ENCODE measurements around the gene PHACTR1.

The PHACTR1 gene

GRCh38 chr6:13275435-13275989, 558.9 kb downstream of the PHACTR1 start:
- no peak for DNase-seq

- DNase-seq = no peak
These were observed 560.7 kb downstream of the PHACTR1 start for GRCh38 chr6:13277231-13277630.

GRCh38 chr6:13278164-13278563, 561.6 kb downstream of the PHACTR1 start:
- no peak for DNase-seq

GRCh38 chr6:13278991-13279390, 562.4 kb downstream of the PHACTR1 start:
- DNase-seq = no peak

- DNase-seq = no peak
These were observed 563.7 kb downstream of the PHACTR1 start for GRCh38 chr6:13280254-13280653.

- no peak for DNase-seq
These were observed 565.1 kb downstream of the PHACTR1 start for GRCh38 chr6:13281686-13282085.

- DNase-seq = no peak
These were observed 566.0 kb downstream of the PHACTR1 start for GRCh38 chr6:13282393-13283069.

- DNase-seq = no peak
These were observed 566.8 kb downstream of the PHACTR1 start for GRCh38 chr6:13283331-13283730.

- DNase-seq = no peak
These were observed 568.1 kb downstream of the PHACTR1 start for GRCh38 chr6:13284646-13285045.

- DNase-seq = no peak
These were observed 569.1 kb downstream of the PHACTR1 start for GRCh38 chr6:13285705-13286104.

GRCh38 chr6:13286181-13286580, 569.6 kb downstream of the PHACTR1 start:
- no peak for DNase-seq

GRCh38 chr6:13287104-13287503, 570.5 kb downstream of the PHACTR1 start:
- DNase-seq = no peak

GRCh38 chr6:13288481-13288880, 571.9 kb downstream of the PHACTR1 start:
- no peak for DNase-seq

GRCh38 chr6:13288969-13289391, 572.4 kb downstream of the PHACTR1 start:
- DNase-seq = no peak

GRCh38 chr6:13289789-13290318, 573.3 kb downstream of the PHACTR1 start:
- DNase-seq = no peak

GRCh38 chr6:13290335-13290734, 573.8 kb downstream of the PHACTR1 start:
- DNase-seq = no peak

- DNase-seq = no peak
These were observed 576.2 kb downstream of the PHACTR1 start for GRCh38 chr6:13292774-13293173.

- DNase-seq = no peak
These were observed 578.0 kb downstream of the PHACTR1 start for GRCh38 chr6:13294499-13295069.

- no peak for DNase-seq
These were observed 579.0 kb downstream of the PHACTR1 start for GRCh38 chr6:13295576-13295975.

- DNase-seq = no peak
These were observed 580.0 kb downstream of the PHACTR1 start for GRCh38 chr6:13296536-13296997.

- no peak for DNase-seq
These were observed 580.8 kb downstream of the PHACTR1 start for GRCh38 chr6:13297391-13297790.

- DNase-seq = no peak
These were observed 581.9 kb downstream of the PHACTR1 start for GRCh38 chr6:13298446-13298845.

- no peak for DNase-seq
These were observed 582.8 kb downstream of the PHACTR1 start for GRCh38 chr6:13299403-13299821.

GRCh38 chr6:13299918-13300317, 583.4 kb downstream of the PHACTR1 start:
- DNase-seq = no peak
